Brain microvascular endothelial cell (primary cell): ENCODE measurements around the gene PRIM1.
"Not testable (repeated sequence)": the region's sequence is repeated elsewhere in the genome, so short reads cannot be mapped to it uniquely, and the experiment has no call there.

Source experiments
- DNase-seq: peaks from one replicate; pipeline ENCODE4 v3.0.0-alpha.2; 2020
- H3K27ac ChIP-seq: fragments of 250-450 bp; sonication (Bioruptor Pico); 2 replicates; pipeline ENCODE4 v1.5.1; 2020; ENCODE audit warnings: mild to moderate bottlenecking, moderate library complexity
- H3K27me3 ChIP-seq: fragments of 250-450 bp; sonication (Bioruptor Pico); replicated peaks from 2 replicates; pipeline ENCODE4 v1.5.1; 2020; ENCODE audit warnings: mild to moderate bottlenecking
- H3K36me3 ChIP-seq: fragments of 250-450 bp; sonication (Bioruptor Pico); replicated peaks from 2 replicates; pipeline ENCODE4 v1.5.1; 2020; ENCODE audit warnings: mild to moderate bottlenecking
- H3K4me3 ChIP-seq: 2 replicates; pipeline ENCODE4 v1.5.1; 2011; ENCODE audit warnings: low read depth, mild to moderate bottlenecking, control low read depth, low read length, moderate library complexity
- CTCF ChIP-seq: IDR thresholded peaks from 2 replicates; pipeline ENCODE4 v1.5.1; 2011; ENCODE audit warnings: low read depth, mild to moderate bottlenecking, moderate library complexity, low read length, control low read depth, inconsistent platforms; ENCODE audit errors: missing control alignments
- in situ Hi-C: cut with HindIII; loops from 2 replicates; pipeline ENCODE4 v1.10.0; 2017; ENCODE audit warnings: low sequenced_read_pairs, low pct_ligation_motif_present

PRIM1 gene

DNA sequence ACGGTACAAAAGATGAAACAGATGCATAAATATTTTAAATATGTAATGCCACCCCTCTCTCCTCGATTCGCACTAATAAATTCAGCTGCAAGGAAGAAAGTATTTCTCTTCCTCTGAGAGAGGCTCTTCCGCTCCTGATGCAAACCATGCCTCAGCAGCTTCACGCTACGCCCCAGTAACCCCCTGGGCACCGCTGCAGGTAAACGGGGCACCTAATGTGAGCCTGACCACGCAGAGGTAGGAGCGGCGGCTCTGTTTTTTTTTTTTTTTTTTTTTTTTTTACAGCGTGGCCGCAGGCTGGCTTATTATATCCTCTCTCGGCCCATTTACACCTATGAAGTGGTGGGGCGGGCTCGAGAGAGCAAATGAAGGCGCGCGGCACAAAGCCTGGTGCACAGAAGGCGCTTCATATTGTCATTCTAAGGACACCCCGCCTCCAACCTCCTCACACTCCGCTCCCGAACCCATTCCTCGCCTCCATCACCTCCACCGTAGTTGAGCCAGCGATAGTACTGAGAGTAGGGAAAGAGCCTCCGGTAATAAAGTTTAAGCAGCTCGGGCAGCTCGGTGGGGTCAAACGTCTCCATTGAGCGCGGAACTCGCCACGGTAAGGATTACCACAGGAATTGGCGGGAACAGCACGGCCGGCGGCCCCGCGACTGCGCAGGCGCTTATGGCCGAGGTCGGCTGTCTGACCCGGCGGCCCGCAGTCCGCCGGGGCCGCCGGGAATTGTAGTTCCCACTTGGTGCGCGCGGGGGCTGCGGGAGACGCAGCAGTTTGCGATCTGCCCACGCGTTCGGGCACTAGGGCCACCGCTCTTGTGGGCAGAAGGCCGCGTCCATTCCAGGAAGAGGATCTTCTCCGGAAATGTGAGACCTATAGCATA, at the start of gene PRIM1:
Gene PRIM1, minus strand, starts transcription at position 612 of the 887 bp plus-strand sequence. Its CDS starts 25 bp downstream, at position 587.
- Histone ChIP-seq H3K4me3 (peak within 1 kb of the TSS; percentile 90), H3K36me3 (no peaks in the 10 kb centered on the region), H3K27me3 (no peaks in the 10 kb centered on the region), H3K27ac (no peak within 1 kb of the TSS)
- TF ChIP-seq CTCF: peak; percentile 8
- in situ Hi-C loops: loop anchor here (25.0 kb wide), 1 partner anchor 235 kb away; a partner anchor contains a TSS
- DNase-seq: peak; percentile 65

- in situ Hi-C loops: no loop called here
- Histone ChIP-seq H3K36me3 (no peaks in the 10 kb centered on the region), H3K27me3 (no peaks in the 10 kb centered on the region), H3K4me3 (no peak overlapping the region), H3K27ac (no peak overlapping the region)
- DNase-seq: no peak
- TF ChIP-seq CTCF: no peak
Measured at GRCh38 chr12:56800221-56800620, 48.1 kb upstream of the PRIM1 start.

- H3K4me3 ChIP-seq, H3K27ac ChIP-seq, in situ Hi-C loops, H3K36me3 ChIP-seq, DNase-seq, H3K27me3 ChIP-seq: not testable (repeated sequence)
Measured at GRCh38 chr12:56799345-56799744, 47.2 kb upstream of the PRIM1 start.

- H3K4me3 ChIP-seq, H3K27me3 ChIP-seq, H3K36me3 ChIP-seq, in situ Hi-C loops, H3K27ac ChIP-seq, DNase-seq: not testable (repeated sequence)
Measured at GRCh38 chr12:56795791-56796190, 43.7 kb upstream of the PRIM1 start.

- DNase-seq, H3K4me3 ChIP-seq, in situ Hi-C loops, H3K27me3 ChIP-seq, H3K36me3 ChIP-seq, H3K27ac ChIP-seq: not testable (repeated sequence)
Measured at GRCh38 chr12:56795046-56795562, 43.0 kb upstream of the PRIM1 start.

GRCh38 chr12:56793124-56793523, 41.0 kb upstream of the PRIM1 start:
- H3K27ac ChIP-seq, H3K4me3 ChIP-seq, in situ Hi-C loops, H3K27me3 ChIP-seq, DNase-seq, H3K36me3 ChIP-seq: not testable (repeated sequence)

DNA sequence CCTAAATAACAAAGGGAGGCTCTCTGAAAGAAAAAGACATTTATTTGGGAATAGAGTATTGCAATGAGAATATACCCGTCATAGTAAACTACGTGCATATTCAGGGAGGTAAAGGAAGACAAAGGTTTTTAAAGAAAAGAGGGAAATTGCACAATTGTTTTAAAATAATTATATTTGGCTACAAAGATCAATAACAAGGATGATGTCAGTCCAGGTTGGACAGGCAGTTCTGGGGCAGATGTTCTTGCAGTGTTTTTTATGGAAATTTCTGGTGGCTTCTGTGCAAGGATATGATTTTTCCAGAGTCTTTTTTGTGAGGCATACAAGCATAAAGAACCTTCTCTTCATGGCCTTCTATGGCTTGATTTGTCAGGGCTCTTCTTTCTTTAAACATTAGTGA, 40.6 kb upstream of the PRIM1 start:
- Histone ChIP-seq H3K27me3 (no peaks in the 10 kb centered on the region), H3K27ac (no peak overlapping the region), H3K4me3 (no peak overlapping the region), H3K36me3 (no peaks in the 10 kb centered on the region)
- in situ Hi-C loops: no loop called here
- DNase-seq: no peak
- no peak for TF ChIP-seq CTCF

DNA sequence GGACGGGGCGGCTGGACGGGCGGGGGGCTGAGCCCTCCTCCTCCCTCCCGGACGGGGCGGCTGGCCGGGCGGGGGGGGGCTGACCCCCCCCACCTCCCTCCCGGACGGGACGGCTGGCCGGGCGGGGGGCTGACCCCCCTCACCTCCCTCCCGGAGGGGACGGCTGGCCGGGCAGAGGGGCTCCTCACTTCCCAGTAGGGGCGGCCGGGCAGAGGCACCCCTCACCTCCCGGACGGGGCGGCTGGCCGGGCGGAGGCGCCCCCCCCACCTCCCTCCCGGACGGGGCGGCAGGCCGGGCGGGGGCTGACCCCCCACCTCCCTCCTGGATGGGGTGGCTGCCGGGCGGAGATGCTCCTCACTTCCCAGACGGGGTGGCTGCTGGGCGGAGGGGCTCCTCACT, 37.3 kb upstream of the PRIM1 start:
- H3K27ac ChIP-seq, DNase-seq, in situ Hi-C loops, H3K36me3 ChIP-seq, H3K27me3 ChIP-seq, H3K4me3 ChIP-seq: not testable (repeated sequence)
